AG10803 (cell line): Measurements from ENCODE around the gene DCAF4.

ENCODE experiments used
- DNase-seq: peaks from one replicate; pipeline ENCODE4 v3.0.0; 2010; ENCODE audit warnings: low read depth
- H3K4me3 ChIP-seq: 2 replicates; pipeline ENCODE4 v1.5.1; 2011; ENCODE audit warnings: mild to moderate bottlenecking, low read length, control low read depth
- CTCF ChIP-seq: conservative IDR thresholded peaks from 2 replicates; pipeline ENCODE4 v1.5.1; 2011; ENCODE audit warnings: mild to moderate bottlenecking, low read length, control low read depth, inconsistent platforms

Gene DCAF4

GRCh38 chr14:72882047-72882446, 44.2 kb upstream of the DCAF4 start:
- H3K4me3 ChIP-seq, result no peak overlapping the region
- TF ChIP-seq CTCF, result no peak
- DNase-seq, result no peak

GRCh38 chr14:72882463-72882862, 43.8 kb upstream of the DCAF4 start:
- no peak for DNase-seq
- TF ChIP-seq CTCF, result no peak
- H3K4me3 ChIP-seq, result no peak overlapping the region

GRCh38 chr14:72883109-72883508, 43.2 kb upstream of the DCAF4 start:
- H3K4me3 ChIP-seq, result no peak overlapping the region
- DNase-seq, result no peak
- TF ChIP-seq CTCF, result no peak

- no peak overlapping the region for H3K4me3 ChIP-seq
- no peak for TF ChIP-seq CTCF
- no peak for DNase-seq
Observed at GRCh38 chr14:72883961-72884360, 42.3 kb upstream of the DCAF4 start.

GRCh38 chr14:72884386-72884785, 41.9 kb upstream of the DCAF4 start:
- no peak for TF ChIP-seq CTCF
- no peak overlapping the region for H3K4me3 ChIP-seq
- DNase-seq, result no peak

GRCh38 chr14:72887514-72887913, 38.8 kb upstream of the DCAF4 start:
- no peak for DNase-seq
- no peak overlapping the region for H3K4me3 ChIP-seq
- TF ChIP-seq CTCF, result no peak

- no peak for TF ChIP-seq CTCF
- H3K4me3 ChIP-seq, result no peak overlapping the region
- DNase-seq, result no peak
Observed at GRCh38 chr14:72888192-72888591, 38.1 kb upstream of the DCAF4 start.
